GM13977 (cell line): Measurements from ENCODE around the gene REXO5.

ENCODE experiments used
- DNase-seq: peaks from one replicate; pipeline ENCODE4 v3.0.0; 2012; ENCODE audit warnings: low spot score
- in situ Hi-C: fragments of 300-500 bp; cut with MboI; formaldehyde crosslinking; loops from one replicate; pipeline ENCODE4 v1.12.0; 2022; ENCODE audit warnings: low sequenced_read_pairs, low pct_unique_long_range_greater_than_20kb, mixed read lengths, inconsistent platforms; ENCODE audit not compliant: unreplicated experiment
- TF ChIP-seq, protein P1 (sequence below): IDR thresholded peaks from 2 replicates; pipeline ENCODE4 v1.5.1; 2012; ENCODE audit warnings: mild to moderate bottlenecking, control low read depth; ENCODE audit not compliant: insufficient read depth; ENCODE audit errors: extremely low read depth, missing control alignments

REXO5 gene

DNA sequence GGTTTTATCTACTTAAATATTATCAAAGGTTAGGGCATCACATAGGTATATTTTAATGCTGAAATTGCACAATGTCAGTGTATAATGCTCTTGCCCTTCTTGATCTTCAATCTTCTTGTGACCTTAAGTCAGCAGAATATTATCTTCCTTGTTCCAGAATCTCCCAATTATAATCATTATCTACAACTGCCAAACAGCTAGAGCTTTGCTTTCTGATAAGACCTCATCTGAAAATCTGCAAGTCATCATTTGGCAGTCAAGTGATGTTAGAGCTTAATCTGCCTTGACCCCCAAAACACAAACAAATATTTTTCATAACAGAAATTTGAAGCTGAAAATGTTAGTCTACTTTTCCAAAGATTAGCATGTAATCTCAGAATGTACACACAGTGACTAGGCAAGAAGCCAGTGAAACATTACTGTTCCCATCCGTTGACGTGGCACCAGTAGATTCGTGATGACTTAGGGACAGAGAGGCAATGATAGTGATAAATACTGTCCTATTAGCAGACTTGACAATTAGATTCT, 19.8 kb downstream of the REXO5 start:
- in situ Hi-C loops: no loop called here
- TF ChIP-seq, protein P1, sequence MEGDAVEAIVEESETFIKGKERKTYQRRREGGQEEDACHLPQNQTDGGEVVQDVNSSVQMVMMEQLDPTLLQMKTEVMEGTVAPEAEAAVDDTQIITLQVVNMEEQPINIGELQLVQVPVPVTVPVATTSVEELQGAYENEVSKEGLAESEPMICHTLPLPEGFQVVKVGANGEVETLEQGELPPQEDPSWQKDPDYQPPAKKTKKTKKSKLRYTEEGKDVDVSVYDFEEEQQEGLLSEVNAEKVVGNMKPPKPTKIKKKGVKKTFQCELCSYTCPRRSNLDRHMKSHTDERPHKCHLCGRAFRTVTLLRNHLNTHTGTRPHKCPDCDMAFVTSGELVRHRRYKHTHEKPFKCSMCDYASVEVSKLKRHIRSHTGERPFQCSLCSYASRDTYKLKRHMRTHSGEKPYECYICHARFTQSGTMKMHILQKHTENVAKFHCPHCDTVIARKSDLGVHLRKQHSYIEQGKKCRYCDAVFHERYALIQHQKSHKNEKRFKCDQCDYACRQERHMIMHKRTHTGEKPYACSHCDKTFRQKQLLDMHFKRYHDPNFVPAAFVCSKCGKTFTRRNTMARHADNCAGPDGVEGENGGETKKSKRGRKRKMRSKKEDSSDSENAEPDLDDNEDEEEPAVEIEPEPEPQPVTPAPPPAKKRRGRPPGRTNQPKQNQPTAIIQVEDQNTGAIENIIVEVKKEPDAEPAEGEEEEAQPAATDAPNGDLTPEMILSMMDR: no peak
- DNase-seq: no peak

DNA sequence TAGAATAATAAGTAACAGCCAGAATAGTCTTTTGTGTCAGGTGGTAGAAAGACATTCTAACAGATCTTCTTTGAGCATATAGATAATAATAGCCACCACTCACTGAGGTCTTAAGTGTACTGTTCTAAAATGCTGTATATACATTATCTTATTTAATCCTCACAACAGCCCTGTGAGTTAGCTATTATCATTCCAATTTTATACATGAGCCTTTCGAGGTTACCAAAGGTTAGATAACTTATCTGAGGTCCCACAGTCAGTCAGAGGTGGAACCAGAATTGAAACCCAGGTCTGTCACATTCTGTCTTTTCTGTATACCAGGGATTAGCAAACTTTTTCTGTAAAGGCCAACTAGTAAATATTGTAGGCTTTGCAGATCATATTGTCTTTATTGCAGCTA, 23.2 kb downstream of the REXO5 start:
- TF ChIP-seq, protein P1: no peak
- in situ Hi-C loops: no loop called here
- DNase-seq: no peak

DNA sequence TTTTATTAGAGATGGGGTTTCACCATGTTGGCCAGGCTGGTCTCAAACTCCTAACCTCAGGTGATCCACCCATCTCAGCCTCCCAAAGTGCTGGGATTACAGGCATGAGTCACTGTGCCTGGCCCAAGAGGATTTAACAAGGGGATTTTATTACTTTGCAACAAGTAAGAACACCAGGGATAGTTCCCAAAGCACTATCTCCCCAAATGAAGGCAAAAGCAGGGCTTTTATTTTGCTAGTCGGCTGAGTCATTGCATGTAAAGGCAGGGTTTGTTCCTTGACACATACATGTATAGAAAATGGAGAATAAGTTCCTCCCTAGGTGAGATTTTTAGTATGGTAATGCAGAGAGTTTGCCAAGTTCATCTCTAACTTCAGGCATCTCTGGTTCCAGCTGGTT, 24.0 kb downstream of the REXO5 start:
- TF ChIP-seq, protein P1: no peak
- in situ Hi-C loops: no loop called here
- no peak for DNase-seq

- TF ChIP-seq, protein P1: no peak
- in situ Hi-C loops: no loop called here
- DNase-seq: no peak
Measured at GRCh38 chr16:20833086-20833485, 26.8 kb downstream of the REXO5 start.

DNA sequence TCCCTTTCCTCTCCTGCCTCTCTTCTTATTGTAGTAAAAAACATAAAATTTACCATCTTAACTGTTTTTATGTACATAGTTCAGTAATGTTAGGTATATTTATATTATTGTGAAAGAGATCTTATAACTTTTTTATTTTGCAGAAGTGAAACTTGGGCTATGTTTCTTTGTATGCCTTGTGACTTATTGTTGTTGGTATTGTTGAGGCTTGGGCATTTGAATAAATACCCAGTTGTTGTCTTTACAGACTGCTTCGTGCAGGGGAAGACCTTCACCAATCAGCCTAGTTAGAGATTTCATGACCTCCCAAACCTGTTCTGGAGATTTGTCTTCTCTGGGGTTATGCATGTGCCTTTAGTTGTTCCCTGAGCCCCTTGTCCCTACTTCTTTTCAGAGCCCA, 31.9 kb downstream of the REXO5 start:
- no peak for DNase-seq
- TF ChIP-seq, protein P1: no peak
- in situ Hi-C loops: no loop called here

- in situ Hi-C loops: no loop called here
- TF ChIP-seq, protein P1: no peak
- DNase-seq: no peak
Measured at GRCh38 chr16:20839504-20839903, 33.2 kb downstream of the REXO5 start.

- TF ChIP-seq, protein P1: no peak
- in situ Hi-C loops: no loop called here
- DNase-seq: no peak
Measured at GRCh38 chr16:20844054-20844453, 37.7 kb downstream of the REXO5 start.
